Heart left ventricle (tissue), 13 donors: ENCODE results near the gene KLHL29.

ENCODE experiments used
- POLR2A ChIP-seq, 2 donors: fragments of 450-650 bp; IDR thresholded peaks; one replicate each; pipeline ENCODE4 v1.6.1; 2017; ENCODE audit warnings: antibody characterized with exemption in 2 of 2, mild to moderate bottlenecking in 2 of 2, moderate library complexity in 2 of 2
- TF ChIP-seq, protein P1 (sequence below), 12 donors: fragments of 200-600 bp; sonication (generic) in 4 of 12; IDR thresholded peaks; one replicate each; pipeline versions ENCODE4 v1.5.0 to v1.8.0; 2018 to 2022; ENCODE audit warnings: antibody characterized with exemption in 12 of 12, mild to moderate bottlenecking in 5 of 12
- donor health status: ischemic (EF 13 %, LVEDD 7.1; RV severe dilation, severe dysfunction).
- donor health status: DM: no; HTN: yes; CAD: no.
- donor health status: DM: no; HTN: no; CAD: no.
- donor health status: ischemic (EF 25% LVEDD 6.9; RV normal size, moderate dysfunction).
- donor health status: ischemic (EF 25% LVEDD 5.7; RV mildly dilated, moderate dysfunction).
- donor health status: ischemic (EF 35%, LVEDD 5.7; RV mildly dilated, moderate dysfunction).
- donor health status: nonischemic (EF 11% LVEDD 7.7; RV severe dilation, severe dysfunction).
- donor health status: DM: yes; HTN: yes; CAD: no.
- donor health status: PGD.
- donor health status: ischemic (EF 29% LVEDD 5.4; RV normal size, mild dysfunction).
- donor health status: nonischemic (EF 23%, LVEDD 6.1; RV moderate dilation, normal function).

DNA sequence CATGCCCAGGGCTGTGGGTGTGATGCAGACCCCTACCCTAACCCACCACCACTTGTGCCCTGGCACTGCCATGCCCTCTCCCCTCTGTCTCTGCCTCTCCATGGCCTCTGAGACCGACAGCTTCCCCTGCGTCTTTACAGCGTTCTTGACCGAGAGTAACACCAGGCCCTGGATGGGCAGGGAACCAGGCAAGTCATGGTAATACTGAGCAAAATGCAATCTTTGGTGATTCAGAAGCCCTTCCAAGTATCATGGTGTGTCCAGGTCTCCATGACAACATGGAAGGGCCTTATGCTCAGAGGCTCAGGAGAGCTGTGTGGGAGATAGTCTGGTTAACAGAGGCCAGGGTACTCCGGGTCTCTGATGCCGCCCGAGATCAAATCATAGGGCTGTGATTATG, 176.1 kb downstream of the KLHL29 start:
- TF ChIP-seq, protein P1, sequence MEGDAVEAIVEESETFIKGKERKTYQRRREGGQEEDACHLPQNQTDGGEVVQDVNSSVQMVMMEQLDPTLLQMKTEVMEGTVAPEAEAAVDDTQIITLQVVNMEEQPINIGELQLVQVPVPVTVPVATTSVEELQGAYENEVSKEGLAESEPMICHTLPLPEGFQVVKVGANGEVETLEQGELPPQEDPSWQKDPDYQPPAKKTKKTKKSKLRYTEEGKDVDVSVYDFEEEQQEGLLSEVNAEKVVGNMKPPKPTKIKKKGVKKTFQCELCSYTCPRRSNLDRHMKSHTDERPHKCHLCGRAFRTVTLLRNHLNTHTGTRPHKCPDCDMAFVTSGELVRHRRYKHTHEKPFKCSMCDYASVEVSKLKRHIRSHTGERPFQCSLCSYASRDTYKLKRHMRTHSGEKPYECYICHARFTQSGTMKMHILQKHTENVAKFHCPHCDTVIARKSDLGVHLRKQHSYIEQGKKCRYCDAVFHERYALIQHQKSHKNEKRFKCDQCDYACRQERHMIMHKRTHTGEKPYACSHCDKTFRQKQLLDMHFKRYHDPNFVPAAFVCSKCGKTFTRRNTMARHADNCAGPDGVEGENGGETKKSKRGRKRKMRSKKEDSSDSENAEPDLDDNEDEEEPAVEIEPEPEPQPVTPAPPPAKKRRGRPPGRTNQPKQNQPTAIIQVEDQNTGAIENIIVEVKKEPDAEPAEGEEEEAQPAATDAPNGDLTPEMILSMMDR (IDR thresholded peaks at IDR 0.05) = no peak
- TF ChIP-seq POLR2A (IDR thresholded peaks at IDR 0.05) = no peak
